ENCODE measurements around the gene FAM25G. TPM values are rescaled to one million over a fixed set of nuclear protein-coding genes. Genes with fewer than 3 reads are reported as not detected.

The FAM25G gene
- total and polyA plus RNA-seq, 2 of the 8 experiments (the other 6 are each of a cell fraction or from before 2014, with no cell fraction given): not detected

DNA sequence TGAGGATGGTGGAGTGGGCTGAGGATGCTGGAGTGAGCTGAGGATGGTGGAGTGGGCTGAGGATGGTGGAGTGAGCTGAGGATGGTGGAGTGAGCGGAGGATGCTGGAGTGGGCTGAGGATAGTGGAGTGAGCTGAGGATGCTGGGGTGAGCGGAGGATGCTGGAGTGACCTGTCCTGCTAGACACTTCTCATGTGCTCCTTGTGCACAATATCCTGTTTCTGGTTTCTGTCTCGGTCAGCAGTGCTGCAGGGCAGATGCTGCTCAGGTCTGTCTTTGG lies 36.8 kb downstream of the FAM25G start (continued):
- TF ChIP-seq, protein P1, sequence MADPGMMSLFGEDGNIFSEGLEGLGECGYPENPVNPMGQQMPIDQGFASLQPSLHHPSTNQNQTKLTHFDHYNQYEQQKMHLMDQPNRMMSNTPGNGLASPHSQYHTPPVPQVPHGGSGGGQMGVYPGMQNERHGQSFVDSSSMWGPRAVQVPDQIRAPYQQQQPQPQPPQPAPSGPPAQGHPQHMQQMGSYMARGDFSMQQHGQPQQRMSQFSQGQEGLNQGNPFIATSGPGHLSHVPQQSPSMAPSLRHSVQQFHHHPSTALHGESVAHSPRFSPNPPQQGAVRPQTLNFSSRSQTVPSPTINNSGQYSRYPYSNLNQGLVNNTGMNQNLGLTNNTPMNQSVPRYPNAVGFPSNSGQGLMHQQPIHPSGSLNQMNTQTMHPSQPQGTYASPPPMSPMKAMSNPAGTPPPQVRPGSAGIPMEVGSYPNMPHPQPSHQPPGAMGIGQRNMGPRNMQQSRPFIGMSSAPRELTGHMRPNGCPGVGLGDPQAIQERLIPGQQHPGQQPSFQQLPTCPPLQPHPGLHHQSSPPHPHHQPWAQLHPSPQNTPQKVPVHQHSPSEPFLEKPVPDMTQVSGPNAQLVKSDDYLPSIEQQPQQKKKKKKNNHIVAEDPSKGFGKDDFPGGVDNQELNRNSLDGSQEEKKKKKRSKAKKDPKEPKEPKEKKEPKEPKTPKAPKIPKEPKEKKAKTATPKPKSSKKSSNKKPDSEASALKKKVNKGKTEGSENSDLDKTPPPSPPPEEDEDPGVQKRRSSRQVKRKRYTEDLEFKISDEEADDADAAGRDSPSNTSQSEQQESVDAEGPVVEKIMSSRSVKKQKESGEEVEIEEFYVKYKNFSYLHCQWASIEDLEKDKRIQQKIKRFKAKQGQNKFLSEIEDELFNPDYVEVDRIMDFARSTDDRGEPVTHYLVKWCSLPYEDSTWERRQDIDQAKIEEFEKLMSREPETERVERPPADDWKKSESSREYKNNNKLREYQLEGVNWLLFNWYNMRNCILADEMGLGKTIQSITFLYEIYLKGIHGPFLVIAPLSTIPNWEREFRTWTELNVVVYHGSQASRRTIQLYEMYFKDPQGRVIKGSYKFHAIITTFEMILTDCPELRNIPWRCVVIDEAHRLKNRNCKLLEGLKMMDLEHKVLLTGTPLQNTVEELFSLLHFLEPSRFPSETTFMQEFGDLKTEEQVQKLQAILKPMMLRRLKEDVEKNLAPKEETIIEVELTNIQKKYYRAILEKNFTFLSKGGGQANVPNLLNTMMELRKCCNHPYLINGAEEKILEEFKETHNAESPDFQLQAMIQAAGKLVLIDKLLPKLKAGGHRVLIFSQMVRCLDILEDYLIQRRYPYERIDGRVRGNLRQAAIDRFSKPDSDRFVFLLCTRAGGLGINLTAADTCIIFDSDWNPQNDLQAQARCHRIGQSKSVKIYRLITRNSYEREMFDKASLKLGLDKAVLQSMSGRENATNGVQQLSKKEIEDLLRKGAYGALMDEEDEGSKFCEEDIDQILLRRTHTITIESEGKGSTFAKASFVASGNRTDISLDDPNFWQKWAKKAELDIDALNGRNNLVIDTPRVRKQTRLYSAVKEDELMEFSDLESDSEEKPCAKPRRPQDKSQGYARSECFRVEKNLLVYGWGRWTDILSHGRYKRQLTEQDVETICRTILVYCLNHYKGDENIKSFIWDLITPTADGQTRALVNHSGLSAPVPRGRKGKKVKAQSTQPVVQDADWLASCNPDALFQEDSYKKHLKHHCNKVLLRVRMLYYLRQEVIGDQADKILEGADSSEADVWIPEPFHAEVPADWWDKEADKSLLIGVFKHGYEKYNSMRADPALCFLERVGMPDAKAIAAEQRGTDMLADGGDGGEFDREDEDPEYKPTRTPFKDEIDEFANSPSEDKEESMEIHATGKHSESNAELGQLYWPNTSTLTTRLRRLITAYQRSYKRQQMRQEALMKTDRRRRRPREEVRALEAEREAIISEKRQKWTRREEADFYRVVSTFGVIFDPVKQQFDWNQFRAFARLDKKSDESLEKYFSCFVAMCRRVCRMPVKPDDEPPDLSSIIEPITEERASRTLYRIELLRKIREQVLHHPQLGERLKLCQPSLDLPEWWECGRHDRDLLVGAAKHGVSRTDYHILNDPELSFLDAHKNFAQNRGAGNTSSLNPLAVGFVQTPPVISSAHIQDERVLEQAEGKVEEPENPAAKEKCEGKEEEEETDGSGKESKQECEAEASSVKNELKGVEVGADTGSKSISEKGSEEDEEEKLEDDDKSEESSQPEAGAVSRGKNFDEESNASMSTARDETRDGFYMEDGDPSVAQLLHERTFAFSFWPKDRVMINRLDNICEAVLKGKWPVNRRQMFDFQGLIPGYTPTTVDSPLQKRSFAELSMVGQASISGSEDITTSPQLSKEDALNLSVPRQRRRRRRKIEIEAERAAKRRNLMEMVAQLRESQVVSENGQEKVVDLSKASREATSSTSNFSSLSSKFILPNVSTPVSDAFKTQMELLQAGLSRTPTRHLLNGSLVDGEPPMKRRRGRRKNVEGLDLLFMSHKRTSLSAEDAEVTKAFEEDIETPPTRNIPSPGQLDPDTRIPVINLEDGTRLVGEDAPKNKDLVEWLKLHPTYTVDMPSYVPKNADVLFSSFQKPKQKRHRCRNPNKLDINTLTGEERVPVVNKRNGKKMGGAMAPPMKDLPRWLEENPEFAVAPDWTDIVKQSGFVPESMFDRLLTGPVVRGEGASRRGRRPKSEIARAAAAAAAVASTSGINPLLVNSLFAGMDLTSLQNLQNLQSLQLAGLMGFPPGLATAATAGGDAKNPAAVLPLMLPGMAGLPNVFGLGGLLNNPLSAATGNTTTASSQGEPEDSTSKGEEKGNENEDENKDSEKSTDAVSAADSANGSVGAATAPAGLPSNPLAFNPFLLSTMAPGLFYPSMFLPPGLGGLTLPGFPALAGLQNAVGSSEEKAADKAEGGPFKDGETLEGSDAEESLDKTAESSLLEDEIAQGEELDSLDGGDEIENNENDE (IDR thresholded peaks at IDR 0.05; ENCODE audit: insufficient replicate concordance, low read length): no peak
- TF ChIP-seq, protein P2, sequence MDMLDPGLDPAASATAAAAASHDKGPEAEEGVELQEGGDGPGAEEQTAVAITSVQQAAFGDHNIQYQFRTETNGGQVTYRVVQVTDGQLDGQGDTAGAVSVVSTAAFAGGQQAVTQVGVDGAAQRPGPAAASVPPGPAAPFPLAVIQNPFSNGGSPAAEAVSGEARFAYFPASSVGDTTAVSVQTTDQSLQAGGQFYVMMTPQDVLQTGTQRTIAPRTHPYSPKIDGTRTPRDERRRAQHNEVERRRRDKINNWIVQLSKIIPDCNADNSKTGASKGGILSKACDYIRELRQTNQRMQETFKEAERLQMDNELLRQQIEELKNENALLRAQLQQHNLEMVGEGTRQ (IDR thresholded peaks at IDR 0.05; ENCODE audit: low read length): no peak
- TF ChIP-seq, protein P3, sequence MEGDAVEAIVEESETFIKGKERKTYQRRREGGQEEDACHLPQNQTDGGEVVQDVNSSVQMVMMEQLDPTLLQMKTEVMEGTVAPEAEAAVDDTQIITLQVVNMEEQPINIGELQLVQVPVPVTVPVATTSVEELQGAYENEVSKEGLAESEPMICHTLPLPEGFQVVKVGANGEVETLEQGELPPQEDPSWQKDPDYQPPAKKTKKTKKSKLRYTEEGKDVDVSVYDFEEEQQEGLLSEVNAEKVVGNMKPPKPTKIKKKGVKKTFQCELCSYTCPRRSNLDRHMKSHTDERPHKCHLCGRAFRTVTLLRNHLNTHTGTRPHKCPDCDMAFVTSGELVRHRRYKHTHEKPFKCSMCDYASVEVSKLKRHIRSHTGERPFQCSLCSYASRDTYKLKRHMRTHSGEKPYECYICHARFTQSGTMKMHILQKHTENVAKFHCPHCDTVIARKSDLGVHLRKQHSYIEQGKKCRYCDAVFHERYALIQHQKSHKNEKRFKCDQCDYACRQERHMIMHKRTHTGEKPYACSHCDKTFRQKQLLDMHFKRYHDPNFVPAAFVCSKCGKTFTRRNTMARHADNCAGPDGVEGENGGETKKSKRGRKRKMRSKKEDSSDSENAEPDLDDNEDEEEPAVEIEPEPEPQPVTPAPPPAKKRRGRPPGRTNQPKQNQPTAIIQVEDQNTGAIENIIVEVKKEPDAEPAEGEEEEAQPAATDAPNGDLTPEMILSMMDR (IDR thresholded peaks at IDR 0.05; ENCODE audit: control extremely low read depth in 1 of 3, insufficient read depth in 1 of 3, low read depth in 1 of 3, low read length in 3 of 3): no peak
- no peak for TF ChIP-seq YY1 (IDR thresholded peaks at IDR 0.05; ENCODE audit: low read depth, low read length)
- no peak for TF ChIP-seq GTF2F1 (IDR thresholded peaks at IDR 0.05; ENCODE audit: borderline replicate concordance, low read depth, low read length)
- TF ChIP-seq RXRA (IDR thresholded peaks at IDR 0.05; ENCODE audit: insufficient read depth, low read depth, low read length): no peak
- no peak for TF ChIP-seq EZH2 (IDR thresholded peaks at IDR 0.05; ENCODE audit: low read depth, low read length, severe bottlenecking)
- no peak for TF ChIP-seq TBP (IDR thresholded peaks at IDR 0.05; ENCODE audit: low read depth, low read length)
- no peak for TF ChIP-seq SIX5 (IDR thresholded peaks at IDR 0.05; ENCODE audit: low read depth, low read length)
